Nephron (organoid): ENCODE data around the gene PAQR9.

Source experiments
- H3K27ac Mint-ChIP-seq, 3 experiments: 2 replicates each; pipeline ENCODE4 v1.8.0; 2020; ENCODE audit warnings: mixed read lengths in 3 of 3, mild to moderate bottlenecking in 2 of 3, moderate library complexity in 1 of 3
- H3K27me3 Mint-ChIP-seq: 2 replicates; pipeline ENCODE4 v1.8.0; 2021; ENCODE audit warnings: low read depth, mild to moderate bottlenecking, moderate library complexity, mixed read lengths
- H3K36me3 Mint-ChIP-seq: 2 replicates; pipeline ENCODE4 v1.8.0; 2020; ENCODE audit warnings: low read depth, mixed read lengths
- H3K4me1 Mint-ChIP-seq: 2 replicates; pipeline ENCODE4 v1.8.0; 2020; ENCODE audit warnings: mixed read lengths
- H3K4me3 Mint-ChIP-seq, 3 experiments: 2 replicates each; pipeline ENCODE4 v1.8.0; 2020; ENCODE audit warnings: mild to moderate bottlenecking in 3 of 3, mixed read lengths in 3 of 3, moderate library complexity in 2 of 3
- H3K9me3 Mint-ChIP-seq: 2 replicates; pipeline ENCODE4 v1.8.0; 2020; ENCODE audit warnings: mixed read lengths
- CTCF ChIP-seq, 3 experiments: fragments of 200-600 bp; sonication (generic); IDR thresholded peaks; one replicate each; pipeline ENCODE4 v1.5.0; 2021; ENCODE audit warnings: antibody characterized with exemption in 3 of 3; ENCODE audit not compliant: unreplicated experiment in 3 of 3

The PAQR9 gene

GRCh38 chr3:142971431-142971830 lies 8.0 kb upstream of the PAQR9 start:
- no peaks in the 10 kb centered on the region for H3K36me3 Mint-ChIP-seq
- no peaks in the 10 kb centered on the region for H3K4me1 Mint-ChIP-seq
- no peaks in the 10 kb centered on the region for H3K9me3 Mint-ChIP-seq
- H3K27ac Mint-ChIP-seq = no peak overlapping the region
- no peak overlapping the region for H3K4me3 Mint-ChIP-seq
- H3K27me3 Mint-ChIP-seq = peaks cover 20% of the 10 kb centered on the region
- TF ChIP-seq CTCF (IDR thresholded peaks at IDR 0.05; ENCODE audit: unreplicated experiment in 3 of 3) = no peak

GRCh38 chr3:142968319-142969025 lies 5.0 kb upstream of the PAQR9 start:
- no peaks in the 10 kb centered on the region for H3K4me1 Mint-ChIP-seq
- peaks cover 4% of the 10 kb centered on the region for H3K9me3 Mint-ChIP-seq
- H3K36me3 Mint-ChIP-seq = no peaks in the 10 kb centered on the region
- no peak overlapping the region for H3K27ac Mint-ChIP-seq
- H3K4me3 Mint-ChIP-seq = no peak overlapping the region
- peaks cover 46% of the 10 kb centered on the region for H3K27me3 Mint-ChIP-seq
- no peak for TF ChIP-seq CTCF (IDR thresholded peaks at IDR 0.05; ENCODE audit: unreplicated experiment in 3 of 3)

GRCh38 chr3:142966808-142967207 lies 3.3 kb upstream of the PAQR9 start:
- H3K27me3 Mint-ChIP-seq = peaks cover 55% of the 10 kb centered on the region
- TF ChIP-seq CTCF (IDR thresholded peaks at IDR 0.05; ENCODE audit: unreplicated experiment in 3 of 3) = no peak

GRCh38 chr3:142965581-142965980 lies 2.1 kb upstream of the PAQR9 start:
- Mint-ChIP-seq H3K4me1 (no peaks in the 10 kb centered on the region), H3K27ac (no peak overlapping the region), H3K9me3 (peaks cover 11% of the 10 kb centered on the region), H3K27me3 (peaks cover 62% of the 10 kb centered on the region), H3K4me3 (peak overlapping the region in 2 of 3 experiments; percentile 66 to 72), H3K36me3 (no peaks in the 10 kb centered on the region)
- TF ChIP-seq CTCF (IDR thresholded peaks at IDR 0.05; ENCODE audit: unreplicated experiment in 3 of 3) = no peak

More at GRCh38 chr3:142966808-142967207, 3.3 kb upstream of the PAQR9 start:
- H3K27ac Mint-ChIP-seq = no peak overlapping the region
- no peaks in the 10 kb centered on the region for H3K4me1 Mint-ChIP-seq
- no peaks in the 10 kb centered on the region for H3K36me3 Mint-ChIP-seq
- peaks cover 11% of the 10 kb centered on the region for H3K9me3 Mint-ChIP-seq
- no peak overlapping the region for H3K4me3 Mint-ChIP-seq

- H3K27ac Mint-ChIP-seq = no peak overlapping the region
- H3K27me3 Mint-ChIP-seq = peaks cover 56% of the 10 kb centered on the region
- no peaks in the 10 kb centered on the region for H3K36me3 Mint-ChIP-seq
Measured at GRCh38 chr3:142963234-142963515, 299 bp downstream of the PAQR9 start.

More at GRCh38 chr3:142963234-142963515, 299 bp downstream of the PAQR9 start:
- TF ChIP-seq CTCF (IDR thresholded peaks at IDR 0.05; ENCODE audit: unreplicated experiment in 3 of 3) = no peak
- Mint-ChIP-seq H3K4me1 (no peaks in the 10 kb centered on the region), H3K9me3 (peaks cover 11% of the 10 kb centered on the region), H3K4me3 (peak overlapping the region; percentile 92 to 94 (median 93))
